NB4 (cell line): ENCODE data around the gene MSRB1.
"Not testable (repeated sequence)": the region's sequence is repeated elsewhere in the genome, so short reads cannot be mapped to it uniquely, and the experiment has no call there.

Source experiments
- DNase-seq: peaks from one replicate; pipeline ENCODE4 v3.0.0; 2010; ENCODE audit warnings: low read depth
- H3K4me3 ChIP-seq: one replicate; pipeline ENCODE4 v1.5.1; 2011; ENCODE audit warnings: mild to moderate bottlenecking, low read depth, low read length, moderate library complexity
- MYC ChIP-seq: IDR thresholded peaks from 2 replicates; pipeline ENCODE4 v1.6.1; 2011; ENCODE audit warnings: low read depth, low read length
- POLR2A ChIP-seq: IDR thresholded peaks from 2 replicates; pipeline ENCODE4 v1.6.1; 2011; ENCODE audit warnings: mild to moderate bottlenecking; ENCODE audit not compliant: insufficient read length; ENCODE audit errors: extremely low read depth
- TF ChIP-seq, protein P1 (sequence below): IDR thresholded peaks from one replicate; pipeline ENCODE4 v1.5.1; 2012; ENCODE audit warnings: low read depth, low read length
- TF ChIP-seq, protein P2 (sequence below): IDR thresholded peaks from 2 replicates; pipeline ENCODE4 v1.6.1; 2011; ENCODE audit warnings: low read depth, low read length

The MSRB1 gene

DNA sequence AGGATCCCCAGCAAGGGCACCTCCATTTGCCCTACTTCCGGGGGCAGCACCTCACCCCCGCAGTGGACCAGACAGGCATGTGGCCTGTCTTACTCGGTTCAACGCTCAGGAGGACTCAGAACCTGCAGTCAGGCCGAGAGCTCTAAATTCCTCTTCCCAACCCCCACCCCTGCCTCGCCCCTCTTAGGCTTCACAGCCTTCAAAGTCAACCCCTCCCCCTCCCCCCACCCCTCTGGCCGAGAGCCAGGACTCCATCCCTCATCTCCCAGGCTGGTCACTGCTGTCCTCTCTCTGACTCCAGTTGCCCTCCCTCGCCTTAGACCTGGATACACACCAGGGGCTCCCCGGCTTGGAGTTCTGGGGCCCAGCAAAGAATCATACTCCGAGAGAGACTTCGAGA is 16.7 kb downstream of the MSRB1 start:
- no peak for DNase-seq
- H3K4me3 ChIP-seq, result no peak overlapping the region
- TF ChIP-seq, protein P1, sequence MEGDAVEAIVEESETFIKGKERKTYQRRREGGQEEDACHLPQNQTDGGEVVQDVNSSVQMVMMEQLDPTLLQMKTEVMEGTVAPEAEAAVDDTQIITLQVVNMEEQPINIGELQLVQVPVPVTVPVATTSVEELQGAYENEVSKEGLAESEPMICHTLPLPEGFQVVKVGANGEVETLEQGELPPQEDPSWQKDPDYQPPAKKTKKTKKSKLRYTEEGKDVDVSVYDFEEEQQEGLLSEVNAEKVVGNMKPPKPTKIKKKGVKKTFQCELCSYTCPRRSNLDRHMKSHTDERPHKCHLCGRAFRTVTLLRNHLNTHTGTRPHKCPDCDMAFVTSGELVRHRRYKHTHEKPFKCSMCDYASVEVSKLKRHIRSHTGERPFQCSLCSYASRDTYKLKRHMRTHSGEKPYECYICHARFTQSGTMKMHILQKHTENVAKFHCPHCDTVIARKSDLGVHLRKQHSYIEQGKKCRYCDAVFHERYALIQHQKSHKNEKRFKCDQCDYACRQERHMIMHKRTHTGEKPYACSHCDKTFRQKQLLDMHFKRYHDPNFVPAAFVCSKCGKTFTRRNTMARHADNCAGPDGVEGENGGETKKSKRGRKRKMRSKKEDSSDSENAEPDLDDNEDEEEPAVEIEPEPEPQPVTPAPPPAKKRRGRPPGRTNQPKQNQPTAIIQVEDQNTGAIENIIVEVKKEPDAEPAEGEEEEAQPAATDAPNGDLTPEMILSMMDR, result no peak
- TF ChIP-seq, protein P2, sequence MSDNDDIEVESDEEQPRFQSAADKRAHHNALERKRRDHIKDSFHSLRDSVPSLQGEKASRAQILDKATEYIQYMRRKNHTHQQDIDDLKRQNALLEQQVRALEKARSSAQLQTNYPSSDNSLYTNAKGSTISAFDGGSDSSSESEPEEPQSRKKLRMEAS, result no peak
- TF ChIP-seq MYC, result no peak
- no peak for TF ChIP-seq POLR2A

DNA sequence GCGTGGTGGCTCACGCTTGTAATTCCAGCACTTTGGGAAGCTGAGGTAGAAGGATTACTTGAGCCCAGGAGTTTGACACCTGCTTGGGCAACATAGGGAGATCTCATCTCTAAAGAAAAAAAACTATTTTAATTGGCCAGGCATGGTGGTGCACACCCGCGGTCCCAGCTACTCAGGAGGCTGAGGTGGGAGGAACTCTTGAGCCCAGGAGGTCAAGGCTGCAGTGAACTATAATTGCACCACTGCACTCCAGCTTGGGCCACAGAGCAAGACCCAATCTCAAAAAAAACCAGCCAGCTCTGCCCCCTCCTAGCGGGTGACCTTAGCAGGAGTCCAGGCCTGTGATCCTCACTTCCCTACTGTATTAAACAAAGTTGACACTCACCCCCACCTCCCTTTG is 18.9 kb downstream of the MSRB1 start:
- no peak for TF ChIP-seq MYC
- TF ChIP-seq, protein P2, result no peak
- TF ChIP-seq POLR2A, result no peak
- TF ChIP-seq, protein P1, result no peak
- no peak overlapping the region for H3K4me3 ChIP-seq
- no peak for DNase-seq

DNA sequence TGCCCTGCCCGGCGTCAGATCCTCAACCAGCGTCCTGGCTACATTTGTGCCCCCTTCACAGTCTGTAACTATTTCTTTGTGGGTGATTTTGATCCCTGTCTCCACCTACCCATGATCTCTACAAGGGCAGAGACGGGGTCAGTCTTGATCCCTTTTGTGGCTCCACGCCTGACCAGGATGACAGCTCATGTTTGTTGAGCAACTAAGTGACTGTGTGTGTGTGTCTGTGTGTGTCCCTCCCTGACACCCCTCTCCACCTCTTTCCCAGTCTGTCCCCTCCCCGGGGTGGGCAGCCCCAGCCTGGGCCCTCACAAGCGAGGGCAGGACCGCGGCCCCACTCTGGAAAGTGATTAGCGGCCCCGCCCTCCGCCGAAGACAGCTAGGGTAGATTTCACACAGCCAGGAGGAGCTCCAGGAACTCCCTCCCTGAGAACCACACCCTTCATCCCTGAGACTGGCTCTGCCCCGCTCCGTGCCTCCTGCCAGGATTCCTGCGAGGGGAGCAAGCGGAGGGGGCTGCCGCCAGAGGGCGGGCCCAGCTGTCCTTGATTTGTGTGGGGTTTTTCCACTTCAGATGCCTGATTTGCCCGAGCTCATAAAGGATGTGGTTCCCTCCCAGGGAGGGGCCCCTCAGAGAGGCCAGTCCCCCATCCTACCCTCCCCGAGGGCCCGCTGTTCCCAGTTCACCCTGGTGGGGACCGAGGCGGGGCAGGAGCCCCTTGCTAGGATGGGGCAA is 19.5 kb downstream of the MSRB1 start:
- no peak for DNase-seq
- TF ChIP-seq MYC, result no peak
- TF ChIP-seq, protein P1, result peak; percentile 8
- H3K4me3 ChIP-seq, result no peak overlapping the region

DNA sequence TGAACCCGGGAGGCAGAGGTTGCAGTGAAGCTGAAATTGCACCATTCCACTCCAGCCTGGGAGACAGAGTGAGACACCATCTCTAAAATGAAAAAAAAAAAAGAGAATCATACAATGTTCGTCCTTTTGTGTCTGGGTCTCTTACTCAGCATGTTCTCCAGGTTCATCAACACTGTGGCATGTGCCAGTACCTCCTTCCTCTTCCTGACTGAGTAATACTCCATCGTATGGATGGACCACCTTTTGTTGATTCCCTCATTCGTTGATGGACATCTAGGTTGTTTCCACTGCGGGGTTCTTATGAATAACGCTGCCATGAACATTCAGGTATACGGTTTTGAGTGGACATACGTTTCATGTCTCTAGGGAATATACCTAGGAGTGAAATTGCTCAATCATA is 20.6 kb downstream of the MSRB1 start:
- no peak for DNase-seq
- no peak overlapping the region for H3K4me3 ChIP-seq
- TF ChIP-seq, protein P2, result no peak
- TF ChIP-seq MYC, result no peak
- TF ChIP-seq, protein P1, result no peak
- no peak for TF ChIP-seq POLR2A

DNA sequence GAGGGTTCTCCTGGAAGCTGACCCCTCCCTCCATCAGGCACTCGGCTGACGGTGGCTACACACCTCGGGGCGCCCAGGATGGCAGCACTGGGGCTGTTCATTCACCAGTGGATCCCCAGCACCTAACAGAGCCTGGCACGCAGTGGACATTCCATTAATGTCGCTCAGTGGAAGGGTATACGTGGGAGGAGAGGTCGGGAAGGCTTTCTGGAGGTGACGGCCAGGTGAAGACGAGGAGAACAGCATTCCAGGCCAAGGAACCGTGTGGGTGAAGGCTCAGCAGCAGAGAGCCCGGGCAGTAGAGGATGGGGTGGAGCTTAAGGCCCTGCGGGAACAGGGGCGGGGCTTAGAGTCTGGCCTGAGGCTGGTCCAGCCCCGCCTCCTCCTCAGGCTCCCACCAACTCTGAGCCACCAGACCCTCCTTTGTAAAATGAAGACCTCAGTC is 22.2 kb downstream of the MSRB1 start:
- no peak overlapping the region for H3K4me3 ChIP-seq
- TF ChIP-seq POLR2A (no peak), MYC (no peak)
- TF ChIP-seq, protein P2, result no peak
- TF ChIP-seq, protein P1, result no peak
- peak; percentile 70 for DNase-seq

DNA sequence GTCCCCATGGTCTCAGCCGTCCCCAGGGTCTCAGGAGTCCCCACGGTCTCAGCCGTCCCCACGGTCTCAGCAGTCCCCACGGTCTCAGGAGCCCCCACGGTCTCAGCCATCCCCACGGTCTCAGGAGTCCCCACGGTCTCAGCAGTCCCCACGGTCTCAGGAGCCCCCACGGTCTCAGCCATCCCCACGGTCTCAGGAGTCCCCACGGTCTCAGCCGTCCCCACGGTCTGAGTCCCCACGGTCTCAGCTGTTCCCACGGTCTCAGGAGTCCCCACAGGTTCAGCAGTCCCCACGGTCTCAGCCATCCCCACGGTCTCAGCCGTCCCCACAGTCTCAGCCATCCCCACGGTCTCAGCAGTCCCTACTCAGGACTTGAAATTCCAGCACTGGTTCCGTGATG is 22.9 kb downstream of the MSRB1 start:
- H3K4me3 ChIP-seq, DNase-seq: not testable (repeated sequence)
